Fibroblast of the aortic adventitia (primary cell): Measurements from ENCODE around the gene EML1. TPM values are rescaled to one million over a fixed set of nuclear protein-coding genes. Genes with fewer than 3 reads are reported as not detected.
A peak's percentile ranks its signal among the peaks of the same experiment; 100 is the strongest.

ENCODE experiments used
- DNase-seq: peaks from one replicate; pipeline ENCODE4 v3.0.0-alpha.2; 2010; ENCODE audit warnings: low read depth
- H3K4me3 ChIP-seq: 2 replicates; pipeline ENCODE4 v1.5.1; 2011; ENCODE audit warnings: low read depth, mild to moderate bottlenecking, control low read depth, low read length, moderate library complexity
- total RNA-seq: library from RNA; depleted of rRNA; stranded (reverse); fragments of >200 nt; gene quantifications from 2 replicates; pipeline ENCODE4 v1.2.3, GENCODE V29; 2012; ENCODE audit warnings: low replicate concordance
- TF ChIP-seq, protein P1 (sequence below): IDR thresholded peaks from 2 replicates; pipeline ENCODE4 v1.5.1; 2011; ENCODE audit warnings: mild to moderate bottlenecking, low read length, control low read depth, inconsistent platforms; ENCODE audit not compliant: insufficient read depth

EML1 gene
- total RNA-seq, 1 donor: 80.3 TPM

DNA sequence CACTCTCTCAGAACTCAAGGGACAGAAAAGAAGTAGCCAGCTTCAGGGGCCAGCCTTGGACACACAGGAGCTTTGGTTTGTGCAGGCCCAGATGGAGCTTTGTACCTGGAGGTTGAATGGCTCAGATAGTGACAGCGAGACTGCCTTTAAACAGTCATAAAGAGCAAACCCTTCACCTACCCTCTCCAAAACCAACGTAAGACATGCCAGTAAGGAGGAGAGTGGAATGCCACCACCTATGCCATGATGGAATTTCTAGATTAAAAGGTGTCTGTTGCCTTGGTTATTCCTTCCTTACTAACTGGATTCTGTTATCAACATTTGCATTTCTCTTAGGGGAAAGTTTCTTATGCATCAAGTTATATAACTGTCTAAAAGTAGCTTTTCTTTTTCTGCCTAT, 98.1 kb downstream of the EML1 start:
- no peak overlapping the region for H3K4me3 ChIP-seq
- DNase-seq: no peak
- TF ChIP-seq, protein P1, sequence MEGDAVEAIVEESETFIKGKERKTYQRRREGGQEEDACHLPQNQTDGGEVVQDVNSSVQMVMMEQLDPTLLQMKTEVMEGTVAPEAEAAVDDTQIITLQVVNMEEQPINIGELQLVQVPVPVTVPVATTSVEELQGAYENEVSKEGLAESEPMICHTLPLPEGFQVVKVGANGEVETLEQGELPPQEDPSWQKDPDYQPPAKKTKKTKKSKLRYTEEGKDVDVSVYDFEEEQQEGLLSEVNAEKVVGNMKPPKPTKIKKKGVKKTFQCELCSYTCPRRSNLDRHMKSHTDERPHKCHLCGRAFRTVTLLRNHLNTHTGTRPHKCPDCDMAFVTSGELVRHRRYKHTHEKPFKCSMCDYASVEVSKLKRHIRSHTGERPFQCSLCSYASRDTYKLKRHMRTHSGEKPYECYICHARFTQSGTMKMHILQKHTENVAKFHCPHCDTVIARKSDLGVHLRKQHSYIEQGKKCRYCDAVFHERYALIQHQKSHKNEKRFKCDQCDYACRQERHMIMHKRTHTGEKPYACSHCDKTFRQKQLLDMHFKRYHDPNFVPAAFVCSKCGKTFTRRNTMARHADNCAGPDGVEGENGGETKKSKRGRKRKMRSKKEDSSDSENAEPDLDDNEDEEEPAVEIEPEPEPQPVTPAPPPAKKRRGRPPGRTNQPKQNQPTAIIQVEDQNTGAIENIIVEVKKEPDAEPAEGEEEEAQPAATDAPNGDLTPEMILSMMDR: no peak

- TF ChIP-seq, protein P1: no peak
- H3K4me3 ChIP-seq: no peak overlapping the region
- no peak for DNase-seq
Measured at GRCh38 chr14:99891900-99892299, 98.7 kb downstream of the EML1 start.

DNA sequence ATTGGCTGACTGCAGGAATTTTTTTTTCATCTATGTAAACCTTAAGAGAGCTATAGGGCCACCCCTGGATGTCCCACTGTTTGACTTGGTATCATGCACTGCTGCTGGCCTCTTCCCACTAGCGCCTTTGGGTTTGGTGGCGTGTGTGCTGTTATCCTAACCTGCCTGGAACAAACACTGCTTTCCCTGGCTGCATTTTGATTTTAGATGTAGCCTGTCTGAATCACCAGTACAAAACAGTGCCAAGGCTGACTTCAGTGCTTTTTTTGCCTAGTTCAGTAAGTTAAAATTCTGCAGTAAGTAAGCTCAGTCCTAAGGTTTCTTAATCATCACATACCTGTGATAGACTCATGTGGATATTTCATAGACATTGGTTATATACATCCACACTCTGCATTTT, 99.2 kb downstream of the EML1 start:
- H3K4me3 ChIP-seq: no peak overlapping the region
- peak; percentile 70 for DNase-seq
- TF ChIP-seq, protein P1: no peak

DNA sequence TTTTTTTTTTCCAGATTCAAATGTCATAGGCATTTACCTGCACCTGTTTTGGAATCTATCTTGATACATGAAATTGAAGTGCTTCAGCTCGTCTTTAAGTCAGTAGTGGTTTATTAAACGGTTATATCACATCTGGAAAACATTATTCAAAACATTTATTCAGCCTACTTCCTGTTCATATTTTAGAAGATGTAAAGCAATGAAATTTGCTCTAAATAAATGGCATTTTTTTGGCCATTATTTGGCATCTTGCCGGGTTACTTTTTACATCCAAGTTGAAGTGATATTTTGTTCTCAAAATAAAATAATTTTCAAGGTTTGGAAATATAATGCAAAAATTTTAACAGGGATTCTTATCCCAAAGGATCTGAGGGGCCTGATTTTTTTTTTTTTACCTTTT, 103.1 kb downstream of the EML1 start:
- H3K4me3 ChIP-seq: no peak overlapping the region
- TF ChIP-seq, protein P1: no peak
- DNase-seq: no peak

DNA sequence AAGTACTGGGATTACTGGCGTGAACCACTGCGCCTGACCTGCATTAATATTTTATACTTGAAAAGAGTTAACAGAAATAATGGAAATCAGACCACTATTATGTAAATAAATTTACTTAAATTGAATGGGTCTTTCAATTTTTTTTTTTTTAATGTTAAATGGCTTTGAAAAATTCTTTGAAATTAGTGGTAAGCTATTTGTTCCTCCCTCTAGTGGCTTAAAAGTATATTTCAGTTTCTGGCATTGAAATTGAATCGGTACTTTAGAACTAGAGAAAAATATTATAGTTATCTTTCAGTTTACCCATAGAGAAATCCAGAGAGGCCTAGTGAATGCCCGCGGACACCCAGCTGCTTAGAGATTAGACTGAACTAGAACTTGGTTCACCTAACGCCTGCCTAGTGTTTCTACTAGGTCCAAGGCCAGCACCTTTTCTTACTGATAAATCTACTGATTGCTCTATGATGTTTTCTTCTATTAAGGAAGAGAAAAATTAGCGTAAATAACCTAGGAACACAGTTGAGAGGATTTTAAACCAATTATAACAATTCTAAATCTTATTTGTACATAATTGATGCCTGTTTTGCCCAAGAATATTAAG, 106.5 kb downstream of the EML1 start:
- H3K4me3 ChIP-seq: no peak overlapping the region
- peak; percentile 69 for DNase-seq
- TF ChIP-seq, protein P1: peak; percentile 60

DNA sequence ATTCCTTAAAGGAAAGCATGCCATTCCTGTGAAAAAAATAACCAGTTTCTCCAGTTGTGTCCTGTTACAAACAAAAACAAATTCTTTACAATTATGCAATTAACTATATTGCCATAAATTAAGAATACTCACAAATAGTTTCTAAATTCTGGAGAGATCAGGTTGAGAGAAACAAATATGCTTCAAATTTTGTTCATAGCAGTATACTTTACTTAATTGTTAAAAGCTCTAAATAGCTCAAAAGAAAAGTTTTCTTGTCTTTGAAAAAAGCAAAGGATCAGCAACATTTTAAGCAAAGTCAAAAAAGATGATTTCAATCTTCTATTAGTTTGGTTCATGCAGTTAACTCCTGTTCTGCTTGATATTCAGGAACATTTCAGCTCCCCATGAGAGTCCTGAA, 109.7 kb downstream of the EML1 start:
- no peak for DNase-seq
- TF ChIP-seq, protein P1: no peak
- H3K4me3 ChIP-seq: no peak overlapping the region

DNA sequence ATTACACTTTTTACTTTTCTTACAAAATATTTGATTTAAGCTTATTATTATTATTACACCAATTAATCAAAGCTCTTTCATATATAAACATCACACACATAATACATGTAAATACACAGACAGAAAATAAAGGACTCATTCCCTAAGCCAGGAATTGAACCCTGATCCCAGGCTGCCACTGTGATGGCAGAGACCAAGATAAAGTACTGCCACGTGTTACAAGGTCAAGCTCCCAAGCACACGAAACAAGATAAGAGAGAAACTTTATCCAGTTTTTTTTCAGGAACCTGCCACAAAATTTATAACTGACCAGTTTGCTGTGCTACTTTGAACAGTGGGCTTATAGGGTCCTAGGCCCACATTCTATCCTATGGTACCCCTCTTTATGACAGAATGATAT, 111.3 kb downstream of the EML1 start:
- no peak for DNase-seq
- TF ChIP-seq, protein P1: no peak
- no peak overlapping the region for H3K4me3 ChIP-seq
